Ecto neural progenitor cell (in vitro differentiated cells): ENCODE data around the gene ZNF280D.
"Not testable (repeated sequence)": the region's sequence is repeated elsewhere in the genome, so short reads cannot be mapped to it uniquely, and the experiment has no call there.

Experiments used
- DNase-seq: peaks from one replicate; pipeline ENCODE4 v3.0.0-alpha.2; 2018; ENCODE audit warnings: low spot score

Gene ZNF280D, protein sequence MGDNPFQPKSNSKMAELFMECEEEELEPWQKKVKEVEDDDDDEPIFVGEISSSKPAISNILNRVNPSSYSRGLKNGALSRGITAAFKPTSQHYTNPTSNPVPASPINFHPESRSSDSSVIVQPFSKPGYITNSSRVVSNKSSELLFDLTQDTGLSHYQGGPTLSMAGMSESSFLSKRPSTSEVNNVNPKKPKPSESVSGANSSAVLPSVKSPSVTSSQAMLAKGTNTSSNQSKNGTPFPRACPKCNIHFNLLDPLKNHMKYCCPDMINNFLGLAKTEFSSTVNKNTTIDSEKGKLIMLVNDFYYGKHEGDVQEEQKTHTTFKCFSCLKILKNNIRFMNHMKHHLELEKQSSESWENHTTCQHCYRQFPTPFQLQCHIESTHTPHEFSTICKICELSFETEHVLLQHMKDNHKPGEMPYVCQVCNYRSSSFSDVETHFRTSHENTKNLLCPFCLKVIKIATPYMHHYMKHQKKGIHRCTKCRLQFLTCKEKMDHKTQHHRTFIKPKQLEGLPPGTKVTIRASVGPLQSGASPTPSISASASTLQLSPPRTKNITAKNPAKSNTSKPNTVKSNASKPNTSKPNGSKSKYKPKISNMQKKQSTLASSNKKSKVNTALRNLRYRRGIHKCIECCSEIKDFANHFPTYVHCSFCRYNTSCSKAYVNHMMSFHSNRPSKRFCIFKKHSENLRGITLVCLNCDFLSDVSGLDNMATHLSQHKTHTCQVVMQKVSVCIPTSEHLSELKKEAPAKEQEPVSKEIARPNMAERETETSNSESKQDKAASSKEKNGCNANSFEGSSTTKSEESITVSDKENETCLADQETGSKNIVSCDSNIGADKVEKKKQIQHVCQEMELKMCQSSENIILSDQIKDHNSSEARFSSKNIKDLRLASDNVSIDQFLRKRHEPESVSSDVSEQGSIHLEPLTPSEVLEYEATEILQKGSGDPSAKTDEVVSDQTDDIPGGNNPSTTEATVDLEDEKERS

DNA sequence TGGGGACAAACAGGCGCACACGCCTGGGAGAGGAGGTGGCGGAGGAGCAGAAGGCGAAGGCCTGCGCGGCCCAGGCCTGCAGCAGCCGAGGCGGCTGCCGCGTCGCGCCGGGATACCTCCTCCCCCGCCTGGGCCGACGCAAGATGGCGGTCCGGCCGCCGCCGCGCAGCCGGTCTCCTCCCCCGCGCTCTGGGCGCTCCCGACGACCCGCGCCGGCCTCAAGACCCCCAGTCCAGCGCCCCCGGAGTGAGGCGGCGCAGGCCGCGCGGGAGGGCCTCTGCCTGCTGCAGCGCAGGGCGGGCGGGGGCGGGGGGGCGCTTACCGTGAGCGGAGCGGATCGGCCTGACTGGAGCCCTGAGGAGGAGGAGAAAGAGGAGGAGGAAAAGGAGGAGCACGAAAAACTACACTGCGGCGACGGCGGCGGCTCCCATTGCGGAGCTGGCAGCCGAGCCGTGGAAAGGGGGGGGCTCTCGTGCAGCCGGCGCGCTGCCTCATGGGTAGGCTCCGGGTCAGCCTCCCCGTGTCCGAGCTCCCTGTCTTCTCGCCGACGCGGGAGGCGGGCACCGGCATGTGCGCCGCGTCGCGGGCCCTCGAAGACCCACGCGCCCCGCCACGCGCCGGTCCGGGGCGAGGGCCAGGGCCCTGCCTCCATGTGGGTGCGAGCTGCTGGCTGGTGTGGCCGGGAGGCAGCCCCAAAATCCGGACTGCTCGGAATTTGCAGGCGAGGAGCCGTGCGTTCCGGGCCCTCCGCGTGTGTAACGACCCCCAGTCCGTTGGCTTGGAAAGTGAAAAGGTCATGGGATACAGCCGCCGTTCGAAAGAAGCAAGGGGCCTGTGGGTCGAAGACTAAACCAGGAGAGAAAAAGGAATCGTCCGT lies at the start of gene ZNF280D:
Gene ZNF280D, minus strand, starts transcription at position 374 of the 877 bp plus-strand sequence. CDS start 26,400 bp downstream, outside the sequence.
- DNase-seq = no peak

DNA sequence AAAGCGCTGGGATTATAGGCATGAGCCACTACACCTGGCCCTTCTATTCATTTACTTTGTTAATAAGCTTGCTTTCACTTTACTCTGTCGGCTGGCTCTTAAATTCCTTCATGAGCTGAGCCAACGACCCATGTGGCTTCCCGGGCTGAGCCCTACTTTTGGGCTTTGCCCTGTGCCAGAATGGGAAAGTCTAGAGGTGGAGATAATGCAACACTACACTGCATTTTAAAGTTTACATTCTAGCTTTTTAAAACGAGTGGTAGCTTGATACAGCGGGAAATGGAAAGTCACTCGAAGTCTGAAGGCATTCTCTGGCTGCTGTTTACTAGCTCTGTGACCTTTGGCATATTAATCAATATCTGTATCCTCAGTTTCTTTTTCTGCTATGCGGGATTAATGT lies 49.0 kb upstream of the ZNF280D start:
- no peak for DNase-seq

DNA sequence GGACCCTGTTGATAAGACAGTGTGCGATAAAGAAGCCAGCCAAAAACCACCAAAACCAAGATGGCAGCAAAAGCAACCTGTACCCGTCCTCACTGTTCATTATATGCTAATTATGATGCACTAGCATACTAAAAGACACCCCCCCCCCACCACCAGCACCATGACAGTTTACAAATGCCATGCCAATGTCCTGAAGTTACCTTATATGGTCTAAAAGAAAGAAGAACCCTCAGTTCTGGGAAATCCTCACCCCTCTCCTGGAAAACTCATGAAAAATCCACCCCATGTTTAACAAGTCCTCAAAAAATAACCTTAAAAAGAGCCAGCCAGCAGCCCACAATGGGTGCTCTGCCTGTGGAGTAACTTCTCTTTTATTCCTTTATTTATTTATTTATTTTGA lies 48.4 kb upstream of the ZNF280D start:
- DNase-seq = no peak

DNA sequence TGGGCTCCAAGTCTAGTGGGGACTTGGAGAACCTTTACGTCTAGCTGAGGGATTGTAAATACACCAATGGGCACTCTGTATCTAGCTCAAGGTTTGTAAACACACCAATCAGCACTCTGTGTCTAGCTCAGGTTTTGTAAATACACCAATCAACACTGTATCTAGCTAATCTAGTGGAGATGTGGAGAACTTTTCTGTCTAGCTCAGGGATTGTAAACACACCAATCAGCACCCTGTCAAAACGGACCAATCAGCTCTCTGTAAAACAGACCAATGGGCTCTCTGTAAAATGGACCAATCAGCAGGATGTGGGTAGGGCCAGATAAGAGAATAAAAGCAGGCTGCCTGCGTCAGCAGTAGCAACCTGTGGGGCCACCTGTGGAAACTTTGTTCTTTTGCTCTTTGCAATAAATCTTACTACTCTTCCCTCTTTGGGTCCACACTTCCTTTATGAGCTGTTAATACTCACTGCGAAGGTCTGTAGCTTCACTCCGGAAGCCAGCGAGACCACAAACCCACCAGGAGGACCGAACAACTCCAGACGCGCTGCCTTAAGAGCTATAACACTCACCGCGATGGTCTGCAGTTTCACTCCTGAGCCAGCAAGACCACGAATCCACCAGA lies 46.9 kb upstream of the ZNF280D start:
- DNase-seq = not testable (repeated sequence)

DNA sequence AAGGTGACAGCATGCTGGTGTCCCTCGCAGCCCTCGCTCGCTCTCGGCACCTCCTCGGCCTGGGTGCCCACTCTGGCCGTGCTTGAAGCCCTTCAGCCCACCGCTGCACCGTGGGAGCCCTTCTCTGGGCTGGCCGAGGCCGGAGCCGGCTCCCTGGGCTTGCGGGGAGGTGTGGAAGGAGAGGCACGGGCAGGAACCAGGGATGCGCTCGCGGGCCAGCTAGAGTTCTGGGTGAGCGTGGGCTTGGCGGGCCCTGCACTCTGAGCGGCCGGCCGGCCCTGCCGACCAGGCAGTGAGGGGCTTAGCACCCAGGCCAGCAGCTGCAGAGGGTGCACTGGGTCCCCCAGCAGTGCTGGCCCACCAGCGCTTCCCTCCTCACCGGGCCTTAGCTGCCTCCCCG lies 46.1 kb upstream of the ZNF280D start:
- DNase-seq = not testable (repeated sequence)

DNA sequence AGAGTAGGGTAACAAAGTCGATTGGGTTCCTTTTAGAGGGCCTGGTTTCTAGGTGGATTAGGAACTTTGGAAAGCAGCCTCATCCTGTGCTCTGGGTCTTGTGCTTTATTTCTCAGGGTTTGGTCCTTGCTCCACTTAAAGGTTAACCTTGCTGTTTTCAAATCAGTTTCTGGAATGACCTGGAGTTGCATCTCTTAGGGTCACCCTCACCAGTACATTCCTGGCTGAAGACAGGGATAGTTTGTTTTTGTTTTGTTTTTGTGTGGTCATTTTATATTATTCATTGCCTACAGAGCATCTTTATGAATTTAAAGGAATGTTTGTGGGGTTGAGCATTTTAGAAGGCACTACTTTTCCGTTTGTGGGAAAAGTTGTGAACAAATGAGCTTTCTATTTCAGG lies 45.5 kb upstream of the ZNF280D start:
- no peak for DNase-seq

DNA sequence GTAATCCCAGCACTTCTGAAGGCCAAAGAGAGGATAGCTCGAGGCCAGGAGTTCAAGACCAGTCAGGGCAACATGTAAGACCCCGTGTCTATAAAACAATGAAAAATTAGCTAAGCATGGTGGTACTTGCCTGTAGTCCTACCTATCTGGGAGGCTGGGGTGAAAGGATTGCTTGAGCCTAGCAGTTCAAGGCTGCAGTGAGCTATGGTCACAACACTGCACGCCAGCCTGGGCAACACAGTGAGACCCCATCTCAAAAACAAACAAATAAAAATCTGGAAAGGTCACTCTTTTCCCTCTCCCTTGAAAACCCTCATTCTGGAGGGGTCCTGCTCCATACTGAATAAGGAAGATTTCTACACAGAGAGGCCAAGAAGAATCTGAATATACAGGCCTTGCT lies 43.5 kb upstream of the ZNF280D start:
- DNase-seq = no peak

DNA sequence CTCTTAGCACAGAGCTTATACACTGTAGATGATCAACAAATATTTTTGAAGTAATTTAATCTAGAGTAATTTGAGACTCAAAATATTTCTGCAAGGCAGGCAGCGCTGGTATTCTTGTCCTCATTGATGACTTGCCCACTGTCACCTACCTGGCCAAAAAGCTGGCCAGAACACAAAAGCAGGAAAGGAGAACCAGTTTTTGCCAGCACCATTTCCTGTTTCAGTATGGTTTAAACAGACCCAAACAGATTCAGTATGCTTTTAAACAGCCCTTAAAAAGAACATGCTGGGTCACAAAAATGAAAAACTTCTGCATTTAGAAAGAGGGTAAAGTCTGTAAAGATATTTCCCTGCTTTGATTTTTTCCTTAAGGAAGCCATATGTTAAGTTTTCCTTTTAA lies 42.3 kb upstream of the ZNF280D start:
- DNase-seq = no peak

DNA sequence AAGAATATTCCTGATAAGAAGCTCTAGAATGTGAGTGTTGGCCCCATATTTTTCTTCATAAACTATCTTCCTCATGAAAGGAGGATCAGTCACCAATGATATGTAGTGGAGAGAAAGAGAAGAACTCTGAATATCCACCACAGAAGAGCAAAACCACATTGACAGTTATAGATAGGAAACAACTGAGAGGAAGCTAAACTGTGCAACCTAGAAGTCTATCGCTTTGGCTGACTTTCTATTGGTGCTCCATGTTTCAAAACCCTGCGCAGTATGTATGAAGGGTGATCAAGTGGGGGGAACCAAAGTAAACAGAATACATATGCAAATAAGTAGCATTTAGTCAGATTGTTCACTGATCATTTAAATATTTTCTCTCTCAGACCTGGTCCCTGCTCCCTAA lies 41.0 kb upstream of the ZNF280D start:
- no peak for DNase-seq

DNA sequence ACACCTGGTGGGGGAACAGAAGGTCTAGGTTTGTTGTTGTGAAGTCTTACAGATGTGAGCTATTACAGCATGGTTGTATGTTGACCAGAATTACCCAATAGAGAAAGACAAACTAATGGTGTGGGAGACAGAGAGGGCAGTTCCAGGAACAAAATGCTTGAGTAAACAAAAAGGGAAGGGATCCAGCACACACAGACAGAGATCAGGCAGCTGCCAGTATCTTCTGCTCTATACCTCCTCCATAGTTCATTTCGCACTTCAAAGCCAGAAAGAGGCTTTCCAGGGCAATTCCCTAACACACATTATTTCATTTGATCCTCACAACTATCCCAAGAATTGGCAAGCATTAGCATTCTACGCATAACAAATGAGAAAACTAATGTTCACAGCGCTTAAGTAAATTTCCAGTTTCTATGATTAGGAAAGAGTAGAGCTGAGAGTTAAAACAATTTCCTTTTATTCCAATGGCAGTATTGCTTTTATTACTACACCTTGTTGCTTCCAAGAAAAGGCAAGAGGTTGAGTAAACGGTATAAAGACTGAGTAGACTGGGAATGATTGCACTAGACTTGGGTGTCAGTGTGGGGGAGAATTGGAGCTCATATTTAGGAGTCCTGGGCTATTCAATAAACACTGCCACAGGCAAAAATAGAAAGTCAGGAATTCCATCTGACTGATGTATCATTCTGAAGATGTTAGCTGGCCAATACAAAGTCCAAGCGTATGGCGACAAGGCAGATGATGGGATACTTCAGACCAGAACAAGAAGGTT lies 39.7 kb upstream of the ZNF280D start:
- DNase-seq = no peak

DNA sequence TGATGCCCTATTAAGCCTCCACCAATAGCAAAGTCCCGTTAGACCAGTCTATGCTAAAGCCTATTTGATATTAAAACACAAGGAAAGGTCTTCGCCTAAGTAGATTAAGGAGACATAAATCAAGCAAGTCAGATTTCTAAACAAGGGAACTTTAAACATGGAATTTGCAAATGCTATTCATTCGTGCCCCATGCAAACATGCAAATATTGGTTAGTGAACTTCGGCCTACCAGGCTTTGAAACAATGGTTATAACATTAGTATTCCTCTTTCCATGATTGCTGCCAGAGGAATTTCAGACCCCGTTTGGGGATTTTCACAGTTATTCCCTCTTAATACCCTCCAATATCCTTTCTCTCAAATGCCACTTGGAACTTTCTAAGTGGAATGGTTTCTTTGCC lies 36.9 kb upstream of the ZNF280D start:
- DNase-seq = no peak

DNA sequence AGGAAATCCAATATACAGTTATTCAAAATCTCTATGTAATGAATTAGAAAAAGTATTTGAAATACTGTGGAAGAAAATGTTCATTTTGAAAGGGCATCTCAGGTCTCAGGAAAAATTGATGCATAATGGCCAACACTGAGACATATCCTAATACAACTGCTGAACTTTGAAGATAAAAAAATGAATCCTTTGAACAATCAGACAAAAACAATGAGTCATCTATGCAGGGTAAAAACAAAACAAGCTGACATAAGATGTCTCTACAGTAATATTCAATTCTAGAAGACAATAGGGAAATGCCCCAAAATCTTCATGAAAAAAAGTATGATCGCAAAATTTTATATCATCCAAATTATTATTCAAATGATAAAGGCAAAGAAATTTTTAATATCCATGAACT lies 34.0 kb upstream of the ZNF280D start:
- no peak for DNase-seq

DNA sequence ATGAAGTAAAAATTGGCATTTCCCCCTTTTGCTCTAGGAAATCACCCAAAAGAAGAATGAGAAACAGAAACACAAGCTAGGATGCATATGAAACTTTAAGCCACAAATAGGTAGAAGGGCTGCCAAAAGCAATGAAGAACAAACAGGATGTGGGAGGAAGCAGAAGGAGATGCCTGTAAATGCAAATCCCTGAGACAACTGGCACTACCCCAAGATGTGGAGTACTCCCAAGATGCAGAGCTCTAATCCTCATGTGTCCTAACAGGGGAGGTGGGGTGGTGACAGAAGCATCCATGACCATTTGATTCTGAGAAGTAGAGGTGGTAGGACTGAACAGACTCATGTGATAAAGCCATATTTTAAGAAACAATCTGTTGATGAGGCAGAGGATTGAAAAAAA lies 31.9 kb upstream of the ZNF280D start:
- no peak for DNase-seq

DNA sequence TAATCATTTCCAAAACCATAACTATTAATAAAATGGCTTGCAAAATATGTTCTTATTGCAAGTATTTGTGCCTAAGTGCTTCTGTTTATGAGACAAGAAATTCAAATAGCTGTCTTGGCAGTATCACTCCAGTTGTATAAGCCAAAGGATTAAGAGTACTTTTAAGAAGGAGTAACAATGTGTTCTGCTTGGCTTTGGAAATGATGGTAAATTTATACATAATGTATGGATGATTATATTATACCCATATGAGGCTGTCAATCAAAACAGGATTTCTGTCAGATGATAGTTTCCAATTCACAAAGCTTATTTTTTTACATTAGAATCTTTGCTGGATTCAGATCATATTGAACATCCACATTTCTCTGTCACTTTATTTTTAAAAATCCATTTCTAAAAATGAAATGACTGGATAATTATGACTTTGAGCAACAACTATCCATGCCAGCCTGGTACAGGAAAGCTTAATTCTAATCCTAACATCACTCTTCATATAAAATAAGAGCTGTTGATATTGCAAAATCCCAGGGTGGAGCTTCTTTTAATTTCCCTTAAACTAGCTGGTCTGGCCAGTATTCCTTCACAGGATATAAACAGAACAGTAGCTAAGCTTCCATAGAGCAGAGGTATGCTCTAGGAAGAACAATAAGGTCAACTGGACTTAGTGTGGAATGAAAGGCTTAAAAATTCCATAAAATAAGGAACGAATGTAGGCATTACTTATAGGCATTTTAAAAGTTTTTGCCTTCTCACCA lies 30.0 kb upstream of the ZNF280D start:
- DNase-seq = no peak

DNA sequence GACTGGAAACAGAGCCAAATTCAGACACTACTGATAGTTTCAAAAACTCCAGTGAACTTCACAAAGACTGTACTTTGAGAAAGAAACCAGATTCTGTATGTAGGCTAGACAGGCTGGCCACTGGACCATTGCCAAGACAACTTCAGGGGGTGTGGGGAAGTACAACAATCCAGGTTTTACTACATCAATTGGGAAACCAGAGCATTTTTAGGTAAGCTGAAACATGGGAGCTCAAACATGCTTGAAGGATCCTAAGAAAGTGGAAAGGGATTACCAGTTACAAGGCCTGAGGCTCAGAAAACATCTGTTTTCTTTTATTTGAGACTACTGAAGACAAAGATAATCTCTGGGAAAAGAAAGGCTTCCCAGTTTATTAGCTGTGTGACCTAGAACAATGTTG lies 26.9 kb upstream of the ZNF280D start:
- no peak for DNase-seq

DNA sequence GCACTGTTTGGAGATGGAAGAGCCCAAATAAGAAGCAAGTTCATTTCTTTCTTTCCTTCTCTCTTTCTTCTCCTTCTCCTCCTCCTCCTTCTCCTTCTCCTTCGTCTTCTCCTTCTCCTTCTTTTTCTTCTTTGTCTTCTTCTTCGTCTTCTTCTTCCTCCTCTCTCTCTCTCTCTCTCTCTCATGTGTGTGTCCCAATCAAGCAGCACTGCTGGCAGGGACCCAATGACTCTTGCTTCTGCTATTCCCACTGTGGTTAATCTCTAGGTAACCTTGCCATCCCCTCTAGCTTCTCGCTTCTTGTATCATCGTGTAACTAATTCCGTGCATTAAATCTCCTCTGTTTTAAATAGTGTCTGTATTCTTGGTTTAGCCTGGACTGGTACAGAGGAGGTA lies 26.1 kb upstream of the ZNF280D start:
- DNase-seq = no peak

DNA sequence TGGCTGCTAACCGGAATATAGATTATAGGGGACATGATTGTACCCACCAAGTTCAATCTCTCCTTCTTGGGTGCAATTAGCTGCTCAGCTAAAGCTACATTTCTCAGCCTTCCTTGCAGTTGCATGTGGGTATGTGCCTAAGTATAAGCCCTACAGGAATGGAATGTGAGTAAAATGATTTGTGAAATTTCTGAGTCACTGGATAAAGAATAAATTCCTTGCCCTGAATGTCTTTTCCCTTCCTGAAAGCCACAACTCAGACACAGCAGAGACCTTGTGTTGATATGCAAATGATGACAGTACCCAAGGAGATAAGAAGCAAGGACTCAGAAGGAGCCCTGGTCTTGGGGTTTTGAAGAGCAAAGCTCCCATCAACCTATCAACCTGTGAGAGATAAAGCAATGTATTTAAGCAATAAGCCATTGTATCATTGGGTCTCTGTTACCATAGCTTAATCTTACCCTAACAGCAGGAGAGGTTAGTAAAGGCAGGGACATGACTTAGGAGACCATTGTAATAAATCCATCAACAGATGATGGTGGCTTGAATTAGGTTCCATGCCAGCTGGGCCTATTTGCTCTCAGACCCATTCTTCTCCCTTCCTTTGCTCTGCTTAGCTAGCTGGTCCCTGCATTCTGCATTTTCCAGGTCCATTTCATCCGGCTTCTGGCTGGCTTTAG lies 25.6 kb upstream of the ZNF280D start:
- no peak for DNase-seq

DNA sequence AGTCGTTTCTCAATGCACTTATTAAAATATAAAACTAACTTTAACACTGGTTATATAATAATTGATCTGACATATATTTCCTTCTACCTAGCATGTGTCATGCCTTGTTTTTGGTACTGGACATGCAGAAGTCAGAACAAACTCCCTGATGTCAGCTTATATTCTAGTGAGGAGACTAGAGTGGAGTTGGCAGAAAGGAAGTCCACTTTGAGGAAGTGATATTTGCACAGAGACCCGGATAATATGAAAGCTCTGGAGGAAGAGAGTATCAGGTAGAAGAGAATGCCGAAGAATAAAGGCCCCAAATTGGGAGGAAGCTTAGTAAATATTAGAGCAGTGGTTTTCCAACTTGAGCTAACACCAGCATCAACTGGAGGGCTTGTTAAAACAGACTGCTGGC lies 24.6 kb upstream of the ZNF280D start:
- DNase-seq = no peak

DNA sequence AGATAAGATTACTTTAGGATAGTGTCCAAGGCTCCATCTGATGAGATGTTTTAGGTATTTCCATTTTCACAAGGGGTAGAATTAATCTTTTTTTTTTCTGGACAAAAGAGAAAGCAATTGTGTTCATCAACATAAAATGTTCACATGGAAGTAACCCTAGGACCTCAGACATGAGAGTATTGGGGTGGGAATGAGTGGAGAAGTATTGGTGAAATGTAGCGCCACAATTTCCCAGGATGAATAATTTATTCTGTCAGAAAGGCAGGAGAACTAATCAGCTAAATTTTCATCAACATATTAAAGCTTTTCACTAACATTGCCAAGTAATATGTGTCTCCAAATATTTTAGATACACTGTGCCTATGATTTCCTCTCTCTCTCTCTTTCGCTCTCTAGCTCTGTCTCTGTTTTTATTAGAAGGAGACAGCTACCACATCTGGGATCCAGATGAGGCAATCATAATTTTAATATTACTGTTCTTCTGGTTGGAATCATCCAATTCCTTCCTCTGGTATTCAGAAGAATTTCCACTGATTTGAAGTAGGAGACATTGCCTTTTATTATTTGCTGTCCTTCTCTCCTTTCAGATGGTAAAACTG lies 21.6 kb upstream of the ZNF280D start:
- DNase-seq = no peak
